H1 (cell line): Measurements from ENCODE around the gene NAV3. TPM values are rescaled to one million over a fixed set of nuclear protein-coding genes. Genes with fewer than 3 reads are reported as not detected.

Experiments used
- CBX5 ChIP-seq: fragments of 300-800, 300-1000 bp; sonication (generic); IDR thresholded peaks from 2 replicates; pipeline ENCODE4 v1.7.1; 2016; ENCODE audit warnings: antibody characterized with exemption, low read length, low read depth
- EGR1 ChIP-seq: IDR thresholded peaks from 2 replicates; pipeline ENCODE4 v1.6.1; 2011; ENCODE audit warnings: low read depth, low read length, borderline replicate concordance
- HDAC6 ChIP-seq: IDR thresholded peaks from one replicate; pipeline ENCODE4 v1.7.1; 2012; ENCODE audit warnings: low read depth, mild to moderate bottlenecking, inconsistent platforms, low read length, moderate library complexity
- POLR2A ChIP-seq, 2 experiments: IDR thresholded peaks; 1 replicate in 1 of 2; 2 replicates in 1 of 2; pipeline ENCODE4 v1.6.1; 2011; ENCODE audit warnings: low read depth in 2 of 2, low read length in 2 of 2, mild to moderate bottlenecking in 2 of 2; ENCODE audit errors: control extremely low read depth in 1 of 2
- SP4 ChIP-seq: IDR thresholded peaks from 2 replicates; pipeline ENCODE4 v1.6.1; 2012; ENCODE audit warnings: low read length, inconsistent platforms
- TCF12 ChIP-seq: IDR thresholded peaks from 2 replicates; pipeline ENCODE4 v1.6.1; 2011; ENCODE audit warnings: low read depth, mild to moderate bottlenecking, low read length
- polyA plus RNA-seq, 7 experiments: library from polyadenylated mRNA; depleted of rRNA in 3 of 7; stranded (reverse) in 5 of 7; unstranded in 2 of 7; fragments of >200 nt in 5 of 7; fragments of 200-250 nt in 2 of 7; gene quantifications; 1 replicate in 5 of 7; 2 replicates in 1 of 7; 4 replicates in 1 of 7; pipeline versions ENCODE4 v1.2.1 to v1.2.3, GENCODE V29; 2011 to 2013; ENCODE audit warnings: missing spikeins in 2 of 7, mixed read lengths in 2 of 7
- total RNA-seq: library from RNA; stranded (reverse); fragmentation: NEBNext Ultra II Directional; extraction: Animal tissue kit (Norgen Biotek cat#: 25700); gene quantifications from 2 replicates; pipeline ENCODE4 v1.2.1, GENCODE V29; 2021

NAV3 gene
- total and polyA plus RNA-seq, 2 of the 8 experiments (the other 6 are each of a cell fraction or from before 2014, with no cell fraction given) = 0.47 to 5.0 TPM

DNA sequence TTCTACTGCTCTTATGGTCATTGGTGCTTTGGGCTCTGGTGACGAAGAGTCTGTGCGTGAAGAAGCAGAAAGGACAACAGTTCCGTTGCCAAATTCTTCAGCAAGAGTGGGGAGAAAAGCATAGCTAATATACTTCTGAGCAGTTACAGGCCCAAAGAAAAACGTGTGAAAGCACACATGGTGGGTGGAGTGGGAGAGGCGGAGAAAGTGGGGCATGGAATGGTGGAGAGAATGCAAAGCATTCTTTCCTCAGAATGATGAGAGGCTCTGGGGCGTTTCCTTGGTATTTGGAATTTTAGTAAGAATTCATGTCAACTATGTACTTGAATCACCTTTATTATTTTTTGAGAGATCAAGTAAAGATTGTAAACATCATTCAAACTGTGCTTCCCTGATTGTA is 396.1 kb downstream of the NAV3 start (continued):
- no peak for TF ChIP-seq TCF12
- TF ChIP-seq POLR2A (IDR thresholded peaks at IDR 0.05; ENCODE audit: control extremely low read depth in 1 of 2, low read depth in 2 of 2, low read length in 2 of 2) = no peak
- TF ChIP-seq EGR1 = no peak
- TF ChIP-seq HDAC6 = no peak
- no peak for TF ChIP-seq CBX5
- no peak for TF ChIP-seq SP4
